ENCODE data around the gene GNPTG. TPM values are rescaled to one million over a fixed set of nuclear protein-coding genes. Genes with fewer than 3 reads are reported as not detected.

Gene GNPTG
- total RNA-seq (27.8 TPM), polyA plus RNA-seq (61.3 TPM)
- long read RNA-seq, donor 1, partial matches to known transcripts: 0 of 4 reads
- long read RNA-seq, donor 1, other reads (novel, unspliced or antisense): 0 of 4 reads
- long read RNA-seq, donor 2: 0 reads
- long read RNA-seq, donor 3, transcript GNPTG-201 (11 exons, 1,983 nt): major isoform, 22 of 39 reads
- long read RNA-seq, donor 3, partial matches to known transcripts: 13 of 39 reads
- long read RNA-seq, donor 3, other reads (novel, unspliced or antisense): 0 of 39 reads
- long read RNA-seq, donor 4, transcript GNPTG-201 (11 exons, 1,983 nt): major isoform, 7 of 7 reads
- long read RNA-seq, donor 4, partial matches to known transcripts: 0 of 7 reads
- long read RNA-seq, donor 4, other reads (novel, unspliced or antisense): 0 of 7 reads
- long read RNA-seq, donor 5, transcript GNPTG-201 (11 exons, 1,983 nt): major isoform, 37 of 59 reads
- long read RNA-seq, donor 5, partial matches to known transcripts: 19 of 59 reads
- long read RNA-seq, donor 5, other reads (novel, unspliced or antisense): 0 of 59 reads
- long read RNA-seq, donor 6, transcript GNPTG-201 (11 exons, 1,983 nt): major isoform, 19 of 20 reads
- long read RNA-seq, donor 6, partial matches to known transcripts: 0 of 20 reads
- long read RNA-seq, donor 6, other reads (novel, unspliced or antisense): 0 of 20 reads
- long read RNA-seq, donor 7, transcript GNPTG-201 (11 exons, 1,983 nt): major isoform, 17 of 22 reads
- long read RNA-seq, donor 7, partial matches to known transcripts: 5 of 22 reads
- long read RNA-seq, donor 7, other reads (novel, unspliced or antisense): 0 of 22 reads
- long read RNA-seq, donor 8, transcript GNPTG-201 (11 exons, 1,983 nt): major isoform, 14 of 15 reads
- long read RNA-seq, donor 8, partial matches to known transcripts: 0 of 15 reads
- long read RNA-seq, donor 8, other reads (novel, unspliced or antisense): 0 of 15 reads
- long read RNA-seq, donor 9, transcript GNPTG-201 (11 exons, 1,983 nt): major isoform, 6 of 11 reads
- long read RNA-seq, donor 9, partial matches to known transcripts: 5 of 11 reads
- long read RNA-seq, donor 9, other reads (novel, unspliced or antisense): 0 of 11 reads
- long read RNA-seq, donor 10, transcript GNPTG-201 (11 exons, 1,983 nt): major isoform, 16 of 21 reads
- long read RNA-seq, donor 10, partial matches to known transcripts: 5 of 21 reads
- long read RNA-seq, donor 10, other reads (novel, unspliced or antisense): 0 of 21 reads

DNA sequence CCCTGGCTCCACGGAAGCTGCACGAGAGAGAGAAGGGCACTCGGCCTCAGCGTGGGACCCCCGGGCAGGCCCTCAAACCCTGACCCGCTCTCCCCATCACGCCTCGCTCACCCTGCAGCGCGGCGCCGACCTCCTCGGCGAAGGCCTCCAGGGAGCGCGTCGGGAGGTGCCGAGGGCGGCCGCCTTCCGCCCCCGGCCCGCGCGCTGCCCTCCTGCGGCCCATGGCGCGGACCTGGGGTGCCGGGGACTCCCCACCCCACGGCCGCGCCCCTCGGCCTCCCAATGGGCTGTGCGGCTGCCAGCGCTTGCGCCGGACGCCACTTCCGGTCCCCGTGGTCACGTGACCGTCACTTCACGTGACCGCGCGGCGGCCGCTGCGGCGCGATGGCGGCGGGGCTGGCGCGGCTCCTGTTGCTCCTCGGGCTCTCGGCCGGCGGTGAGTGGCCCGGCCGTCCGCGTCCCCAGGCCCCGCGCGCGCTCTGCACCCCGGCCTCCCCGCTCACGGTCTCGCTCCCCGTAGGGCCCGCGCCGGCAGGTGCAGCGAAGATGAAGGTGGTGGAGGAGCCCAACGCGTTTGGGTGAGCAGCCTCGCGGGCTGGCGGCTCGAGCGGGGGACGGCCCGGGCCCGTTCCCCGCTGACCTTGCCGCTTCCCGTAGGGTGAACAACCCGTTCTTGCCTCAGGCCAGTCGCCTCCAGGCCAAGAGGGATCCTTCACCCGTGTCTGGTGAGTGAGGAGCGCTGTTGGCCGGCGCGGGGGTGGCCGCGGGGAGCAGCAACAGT is at the start of gene GNPTG, which contains the start of gene TSR3:
GNPTG (plus strand) TSS at position 350 of the 781 bp plus-strand sequence; CDS start at position 385, 35 bp downstream.
TSR3 (minus strand) TSS at position 297 of the 781 bp plus-strand sequence; CDS start at position 223, 74 bp downstream.
- Histone ChIP-seq H3K27ac (ENCODE audit: low read depth in 1 of 2, low read length in 1 of 2) (peak within 1 kb of the TSS in 1 of 2 donors; percentile 80), H3K9me3 (ENCODE audit: control insufficient read depth in 2 of 2, insufficient read depth in 1 of 2, low read length in 1 of 2) (no peaks in the 10 kb centered on the region), H3K36me3 (ENCODE audit: control insufficient read depth in 2 of 2, insufficient read depth in 2 of 2, low read length in 1 of 2) (peaks cover 25 to 34% of the 10 kb centered on the region in 2 donors), H3K4me1 (ENCODE audit: control insufficient read depth in 2 of 2, insufficient read depth in 2 of 2, low read length in 2 of 2) (peaks cover 20 to 25% of the 10 kb centered on the region in 2 donors), H3K4me3 (ENCODE audit: low read length in 2 of 2) (peak within 1 kb of the TSS; percentile 76 to 88), H3K27me3 (ENCODE audit: control insufficient read depth in 2 of 2, insufficient read depth in 1 of 2, low read length in 1 of 2) (no peaks in the 10 kb centered on the region)
- under 1% methylated on average over 98 of the region's 98 CpGs for WGBS
- DNase-seq (ENCODE audit: low read depth in 6 of 9, low spot score in 9 of 9): peak in 8 of 9 donors; percentile 60 to 90 (median 78)

DNA sequence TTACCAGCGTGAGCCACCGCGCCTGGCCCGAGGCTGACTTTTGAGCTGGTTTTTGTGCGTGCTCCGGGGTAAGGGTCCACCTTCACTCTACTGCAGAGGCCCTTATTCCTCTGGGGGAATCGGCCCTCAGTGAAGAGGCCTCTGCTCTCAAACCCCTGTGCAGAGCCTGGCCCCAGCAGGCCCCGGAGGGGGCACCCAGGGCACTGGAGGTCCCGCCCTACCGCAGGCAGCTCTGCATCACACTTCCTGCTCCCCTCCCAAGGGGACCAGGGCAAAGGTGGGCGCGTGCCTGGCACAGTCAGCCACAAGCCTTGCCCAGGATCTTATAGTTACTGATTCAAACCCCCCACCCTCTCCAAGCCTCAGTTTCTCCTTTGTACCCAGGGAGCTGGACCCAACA is 45.9 kb upstream of the GNPTG start:
- peak in 3 of 9 donors; percentile 36 to 54 (median 42) for DNase-seq (ENCODE audit: low read depth in 6 of 9, low spot score in 9 of 9)
- Histone ChIP-seq H3K4me1 (ENCODE audit: control insufficient read depth in 2 of 2, insufficient read depth in 2 of 2, low read length in 2 of 2) (peaks cover 6 to 37% of the 10 kb centered on the region in 2 donors), H3K27me3 (ENCODE audit: control insufficient read depth in 2 of 2, insufficient read depth in 1 of 2, low read length in 1 of 2) (peaks cover 0 to 10% of the 10 kb centered on the region in 2 donors), H3K4me3 (ENCODE audit: low read length in 2 of 2) (no peak overlapping the region), H3K36me3 (ENCODE audit: control insufficient read depth in 2 of 2, insufficient read depth in 2 of 2, low read length in 1 of 2) (no peaks in the 10 kb centered on the region), H3K9me3 (ENCODE audit: control insufficient read depth in 2 of 2, insufficient read depth in 1 of 2, low read length in 1 of 2) (no peaks in the 10 kb centered on the region), H3K27ac (ENCODE audit: low read depth in 1 of 2, low read length in 1 of 2) (peak overlapping the region; percentile 62 to 77)
- WGBS: 67% methylated on average over 12 of the region's 12 CpGs

DNA sequence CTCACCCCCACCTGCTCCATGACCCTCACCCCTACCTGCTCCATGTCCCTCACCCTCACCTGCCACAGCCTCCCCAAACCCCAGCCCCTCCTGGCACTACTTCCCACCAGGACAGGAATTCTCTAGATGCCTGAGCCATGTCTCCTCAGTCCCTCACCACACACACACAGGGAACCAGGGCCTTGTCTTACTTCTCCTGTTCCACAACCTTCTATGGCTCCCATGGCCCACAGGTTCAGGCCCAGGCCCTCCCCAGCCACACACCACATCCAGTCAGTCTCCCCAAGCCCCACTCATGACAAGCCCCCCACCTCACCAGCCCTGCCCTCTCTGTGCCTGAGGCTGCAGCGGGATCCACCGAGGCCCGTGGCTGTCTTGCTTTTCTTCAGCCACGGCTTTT is 45.4 kb upstream of the GNPTG start:
- DNase-seq (ENCODE audit: low read depth in 6 of 9, low spot score in 9 of 9): no peak
- peaks cover 0 to 5% of the 10 kb centered on the region in 2 donors for H3K27me3 ChIP-seq (ENCODE audit: control insufficient read depth in 2 of 2, insufficient read depth in 1 of 2, low read length in 1 of 2)
- H3K4me1 ChIP-seq (ENCODE audit: control insufficient read depth in 2 of 2, insufficient read depth in 2 of 2, low read length in 2 of 2): peaks cover 7 to 39% of the 10 kb centered on the region in 2 donors
- H3K4me3 ChIP-seq (ENCODE audit: low read length in 2 of 2): no peak overlapping the region
- no peaks in the 10 kb centered on the region for H3K36me3 ChIP-seq (ENCODE audit: control insufficient read depth in 2 of 2, insufficient read depth in 2 of 2, low read length in 1 of 2)
- no peaks in the 10 kb centered on the region for H3K9me3 ChIP-seq (ENCODE audit: control insufficient read depth in 2 of 2, insufficient read depth in 1 of 2, low read length in 1 of 2)
- WGBS: 74% methylated on average over 4 of the region's 4 CpGs
- H3K27ac ChIP-seq (ENCODE audit: low read depth in 1 of 2, low read length in 1 of 2): peak overlapping the region; percentile 53 to 77

DNA sequence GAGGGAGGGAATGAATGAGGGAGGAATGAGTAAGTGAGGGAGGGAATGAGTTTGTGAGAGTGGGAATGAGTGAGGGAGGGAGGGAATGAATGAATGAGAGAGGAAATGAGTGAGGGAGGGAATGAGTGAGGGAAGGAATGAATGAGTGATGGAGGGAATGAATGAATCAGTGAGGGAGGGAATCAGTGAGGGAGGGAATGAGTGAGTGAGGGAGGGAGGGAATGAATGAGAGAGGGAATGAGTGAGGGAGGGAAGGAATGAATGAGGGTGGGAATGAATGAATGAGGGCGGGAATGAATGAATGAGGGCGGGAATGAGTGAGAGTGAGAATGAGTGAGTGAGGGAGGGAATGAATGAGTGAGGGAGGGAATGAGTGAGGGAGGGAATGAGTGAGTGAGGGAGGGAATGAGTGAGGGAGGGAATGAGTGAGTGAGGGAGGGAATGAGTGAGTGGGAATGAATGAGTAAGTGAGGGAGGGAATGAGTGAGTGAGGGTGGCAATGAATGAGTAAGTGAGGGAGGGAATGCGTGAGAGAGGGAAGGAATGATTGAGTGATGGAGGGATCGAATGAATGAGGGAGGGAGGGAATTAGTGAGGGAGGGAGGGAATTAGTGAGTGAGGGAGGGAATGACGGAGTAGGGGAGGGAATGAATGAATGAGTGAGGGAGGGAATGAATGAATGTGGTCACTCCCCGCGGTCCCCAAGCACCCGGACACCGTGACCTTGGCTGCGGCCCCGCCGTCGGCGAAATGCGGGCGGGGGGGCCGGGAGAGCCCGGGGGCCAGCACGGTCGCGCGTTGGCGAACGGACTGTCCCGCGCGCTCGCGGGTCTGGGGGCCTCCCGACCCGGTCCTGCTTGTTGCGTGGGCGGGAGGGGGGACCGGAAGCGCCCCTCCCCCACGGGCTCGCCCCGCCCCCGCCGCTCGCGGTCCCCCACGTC is 43.4 kb upstream of the GNPTG start:
- Histone ChIP-seq H3K27ac (ENCODE audit: low read depth in 1 of 2, low read length in 1 of 2) (peak overlapping the region; percentile 64 to 86), H3K27me3 (ENCODE audit: control insufficient read depth in 2 of 2, insufficient read depth in 1 of 2, low read length in 1 of 2) (no peaks in the 10 kb centered on the region), H3K4me3 (ENCODE audit: low read length in 2 of 2) (peak overlapping the region; percentile 37 to 93), H3K9me3 (ENCODE audit: control insufficient read depth in 2 of 2, insufficient read depth in 1 of 2, low read length in 1 of 2) (no peaks in the 10 kb centered on the region), H3K4me1 (ENCODE audit: control insufficient read depth in 2 of 2, insufficient read depth in 2 of 2, low read length in 2 of 2) (peaks cover 19 to 52% of the 10 kb centered on the region in 2 donors), H3K36me3 (ENCODE audit: control insufficient read depth in 2 of 2, insufficient read depth in 2 of 2, low read length in 1 of 2) (peaks cover 13 to 15% of the 10 kb centered on the region in 2 donors)
- WGBS: 5% methylated on average over 42 of the region's 43 CpGs
- DNase-seq (ENCODE audit: low read depth in 6 of 9, low spot score in 9 of 9): no peak

DNA sequence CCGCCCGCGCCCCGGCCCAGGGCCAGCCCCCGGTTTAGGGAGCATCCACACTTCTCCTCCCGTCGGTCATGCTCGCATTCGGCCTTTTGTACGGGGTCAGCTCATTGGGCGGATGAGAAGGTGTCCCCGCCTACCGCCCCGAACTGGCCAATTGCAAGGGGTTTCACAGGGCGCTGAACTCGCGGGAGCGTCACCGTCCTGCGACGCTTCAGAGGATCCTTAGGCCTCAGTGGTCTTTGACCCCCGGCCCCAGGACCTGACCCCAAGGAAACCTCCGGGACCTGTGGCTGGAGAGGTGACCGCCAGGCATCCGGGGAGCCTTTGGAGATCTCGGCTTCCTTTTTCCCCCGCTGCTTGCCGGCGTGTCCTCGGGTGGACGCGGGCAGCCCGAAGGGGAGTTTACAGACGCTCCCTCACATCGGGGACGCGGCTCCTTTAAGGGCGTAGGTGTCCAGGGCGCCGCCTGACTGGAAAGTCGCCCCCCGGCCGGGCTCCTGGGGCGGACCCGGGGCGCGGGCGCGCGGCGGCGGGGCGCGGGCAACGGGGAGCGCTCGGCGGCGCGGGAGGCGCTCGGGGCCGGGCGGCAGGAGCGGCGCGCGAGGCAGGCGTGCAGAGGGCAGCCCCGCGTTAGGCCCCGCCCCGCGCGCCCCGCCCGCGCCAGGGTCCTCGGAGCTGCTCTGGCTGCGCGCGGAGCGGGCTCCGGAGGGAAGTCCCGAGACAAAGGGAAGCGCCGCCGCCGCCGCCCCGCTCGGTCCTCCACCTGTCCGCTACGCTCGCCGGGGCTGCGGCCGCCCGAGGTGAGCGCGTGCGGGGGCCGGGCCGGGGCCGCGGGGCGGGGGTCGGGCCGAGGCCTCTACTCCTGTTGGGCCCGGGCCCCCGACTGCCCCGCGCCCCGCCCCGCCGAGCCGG is 42.5 kb upstream of the GNPTG start, which contains the start of gene UBE2I:
UBE2I (plus strand) TSS at position 660 of the 909 bp plus-strand sequence. CDS start 4,395 bp downstream, outside the sequence.
- WGBS: under 1% methylated on average over 117 of the region's 117 CpGs
- H3K4me1 ChIP-seq (ENCODE audit: control insufficient read depth in 2 of 2, insufficient read depth in 2 of 2, low read length in 2 of 2): peaks cover 19 to 43% of the 10 kb centered on the region in 2 donors
- H3K27me3 ChIP-seq (ENCODE audit: control insufficient read depth in 2 of 2, insufficient read depth in 1 of 2, low read length in 1 of 2): no peaks in the 10 kb centered on the region
- H3K27ac ChIP-seq (ENCODE audit: low read depth in 1 of 2, low read length in 1 of 2): peak within 1 kb of the TSS; percentile 93 to 98
- H3K9me3 ChIP-seq (ENCODE audit: control insufficient read depth in 2 of 2, insufficient read depth in 1 of 2, low read length in 1 of 2): no peaks in the 10 kb centered on the region
- H3K36me3 ChIP-seq (ENCODE audit: control insufficient read depth in 2 of 2, insufficient read depth in 2 of 2, low read length in 1 of 2): peaks cover 21 to 24% of the 10 kb centered on the region in 2 donors
- DNase-seq (ENCODE audit: low read depth in 6 of 9, low spot score in 9 of 9): peak; percentile 97 to 100 (median 99)
- H3K4me3 ChIP-seq (ENCODE audit: low read length in 2 of 2): peak within 1 kb of the TSS; percentile 75 to 93

DNA sequence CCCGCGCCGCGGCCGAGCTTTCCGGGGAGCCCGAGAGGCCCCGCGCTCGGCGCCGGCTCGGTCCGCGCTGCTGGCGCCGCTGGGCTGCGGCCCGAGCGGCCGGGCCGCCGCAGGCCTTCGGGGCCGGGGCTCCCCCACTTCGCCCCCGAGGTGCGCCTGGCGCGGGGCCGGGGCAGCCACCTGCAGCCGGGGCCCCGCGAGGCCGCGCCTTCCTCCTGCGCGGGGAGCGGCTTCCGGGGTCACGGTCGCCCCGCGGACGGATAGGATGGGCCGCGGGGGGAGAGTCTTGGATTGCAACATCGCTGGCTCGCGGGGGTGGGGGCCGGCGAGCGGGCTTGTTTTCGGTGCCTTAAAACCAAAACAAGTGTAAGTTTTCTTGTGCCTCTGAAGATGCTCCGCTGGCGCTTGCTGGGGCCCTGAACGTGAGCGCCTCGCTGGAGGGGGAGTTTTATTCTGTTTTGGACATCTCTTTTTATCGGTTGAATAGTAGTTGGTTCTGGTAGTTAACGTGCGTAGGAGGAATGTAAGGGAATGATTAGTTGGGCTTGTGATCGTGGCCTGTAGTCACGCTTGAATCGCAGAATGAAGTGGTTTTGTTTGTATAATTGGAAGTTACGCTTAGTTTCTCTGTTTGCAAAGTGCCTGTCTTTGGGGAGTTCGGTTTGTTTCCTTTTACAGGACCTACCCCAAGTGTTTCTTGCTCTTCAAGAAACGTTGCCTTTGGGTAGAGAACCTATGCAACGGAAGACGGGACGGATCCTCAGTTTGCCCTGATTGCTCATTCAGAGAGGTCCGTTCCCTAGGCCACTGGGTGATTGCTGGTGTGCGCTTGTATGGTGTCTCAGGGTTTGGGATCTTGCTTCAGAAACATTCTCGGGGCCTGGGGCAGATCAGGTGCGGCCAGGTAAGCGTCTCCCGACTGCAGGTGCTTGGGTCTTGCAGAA is 41.6 kb upstream of the GNPTG start:
- peak in 3 of 9 donors; percentile 41 to 65 (median 51) for DNase-seq (ENCODE audit: low read depth in 6 of 9, low spot score in 9 of 9)
- peaks cover 19 to 36% of the 10 kb centered on the region in 2 donors for H3K4me1 ChIP-seq (ENCODE audit: control insufficient read depth in 2 of 2, insufficient read depth in 2 of 2, low read length in 2 of 2)
- under 1% methylated on average over 77 of the region's 77 CpGs for WGBS

More for the DNA sequence above, 41.6 kb upstream of the GNPTG start:
- no peaks in the 10 kb centered on the region for H3K27me3 ChIP-seq (ENCODE audit: control insufficient read depth in 2 of 2, insufficient read depth in 1 of 2, low read length in 1 of 2)
- peaks cover 30 to 33% of the 10 kb centered on the region in 2 donors for H3K36me3 ChIP-seq (ENCODE audit: control insufficient read depth in 2 of 2, insufficient read depth in 2 of 2, low read length in 1 of 2)
- peak overlapping the region; percentile 75 to 93 for H3K4me3 ChIP-seq (ENCODE audit: low read length in 2 of 2)
- H3K9me3 ChIP-seq (ENCODE audit: control insufficient read depth in 2 of 2, insufficient read depth in 1 of 2, low read length in 1 of 2): no peaks in the 10 kb centered on the region
- peak overlapping the region; percentile 56 to 98 for H3K27ac ChIP-seq (ENCODE audit: low read depth in 1 of 2, low read length in 1 of 2)
